GM12865 (cell line): ENCODE data around the gene FBLIM1.

Experiments
- DNase-seq: peaks from one replicate; pipeline ENCODE4 v3.0.0; 2010; ENCODE audit warnings: low read depth
- H3K4me3 ChIP-seq: 2 replicates; pipeline ENCODE4 v1.5.1; 2011; ENCODE audit warnings: mild to moderate bottlenecking, low read depth, low read length, control low read depth
- TF ChIP-seq, protein P1 (sequence below): IDR thresholded peaks from 2 replicates; pipeline ENCODE4 v1.5.1; 2011; ENCODE audit warnings: low read length, control low read depth, low read depth, inconsistent platforms; ENCODE audit not compliant: insufficient read depth; ENCODE audit errors: missing control alignments

Gene FBLIM1

DNA sequence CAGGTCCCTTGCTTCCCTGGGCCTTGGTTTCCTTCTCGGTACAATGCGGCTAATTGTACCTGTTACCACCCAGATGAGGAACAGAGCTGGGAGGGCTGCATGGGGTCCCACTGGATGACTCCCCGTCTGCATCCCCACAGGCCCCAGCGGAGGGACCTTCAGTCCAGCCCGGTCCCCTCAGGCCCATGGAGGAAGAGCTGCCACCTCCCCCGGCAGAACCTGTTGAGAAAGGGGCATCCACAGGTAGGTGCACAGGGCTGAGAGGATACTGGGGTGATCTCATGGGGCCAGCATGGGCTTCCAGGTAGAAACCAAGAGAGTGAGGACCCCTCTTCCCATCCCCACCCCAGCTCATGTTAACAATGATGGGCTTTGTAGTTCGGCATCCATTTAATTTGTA, 9.8 kb downstream of the FBLIM1 start:
- H3K4me3 ChIP-seq = no peak overlapping the region
- TF ChIP-seq, protein P1, sequence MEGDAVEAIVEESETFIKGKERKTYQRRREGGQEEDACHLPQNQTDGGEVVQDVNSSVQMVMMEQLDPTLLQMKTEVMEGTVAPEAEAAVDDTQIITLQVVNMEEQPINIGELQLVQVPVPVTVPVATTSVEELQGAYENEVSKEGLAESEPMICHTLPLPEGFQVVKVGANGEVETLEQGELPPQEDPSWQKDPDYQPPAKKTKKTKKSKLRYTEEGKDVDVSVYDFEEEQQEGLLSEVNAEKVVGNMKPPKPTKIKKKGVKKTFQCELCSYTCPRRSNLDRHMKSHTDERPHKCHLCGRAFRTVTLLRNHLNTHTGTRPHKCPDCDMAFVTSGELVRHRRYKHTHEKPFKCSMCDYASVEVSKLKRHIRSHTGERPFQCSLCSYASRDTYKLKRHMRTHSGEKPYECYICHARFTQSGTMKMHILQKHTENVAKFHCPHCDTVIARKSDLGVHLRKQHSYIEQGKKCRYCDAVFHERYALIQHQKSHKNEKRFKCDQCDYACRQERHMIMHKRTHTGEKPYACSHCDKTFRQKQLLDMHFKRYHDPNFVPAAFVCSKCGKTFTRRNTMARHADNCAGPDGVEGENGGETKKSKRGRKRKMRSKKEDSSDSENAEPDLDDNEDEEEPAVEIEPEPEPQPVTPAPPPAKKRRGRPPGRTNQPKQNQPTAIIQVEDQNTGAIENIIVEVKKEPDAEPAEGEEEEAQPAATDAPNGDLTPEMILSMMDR = no peak
- no peak for DNase-seq

DNA sequence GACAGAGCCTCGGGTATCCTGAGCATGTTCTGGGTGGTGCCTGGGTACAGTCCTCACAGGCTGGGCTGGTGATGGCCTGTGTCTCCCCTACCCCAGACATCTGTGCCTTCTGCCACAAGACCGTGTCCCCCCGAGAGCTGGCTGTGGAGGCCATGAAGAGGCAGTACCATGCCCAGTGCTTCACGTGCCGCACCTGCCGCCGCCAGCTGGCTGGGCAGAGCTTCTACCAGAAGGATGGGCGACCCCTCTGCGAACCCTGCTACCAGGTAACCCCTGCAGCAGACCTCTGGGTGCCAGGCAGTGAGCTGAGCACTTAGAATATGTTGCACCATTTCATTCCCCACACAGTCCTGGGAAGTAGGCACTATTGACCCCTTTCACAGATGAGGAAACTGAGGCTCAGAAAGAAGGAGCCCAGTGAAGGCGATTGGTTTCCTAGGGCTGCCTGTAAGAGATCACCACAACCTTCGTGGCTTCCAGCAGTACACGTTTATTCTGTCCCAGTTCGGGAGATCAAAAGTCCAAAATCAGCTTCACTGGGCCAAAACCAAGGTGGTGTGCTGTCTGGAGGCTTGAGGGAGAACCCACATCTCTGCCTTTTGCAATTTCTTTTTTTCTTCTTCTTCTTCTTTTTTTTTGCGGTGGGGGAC, 11.8 kb downstream of the FBLIM1 start:
- H3K4me3 ChIP-seq = no peak overlapping the region
- no peak for DNase-seq
- TF ChIP-seq, protein P1 = no peak

DNA sequence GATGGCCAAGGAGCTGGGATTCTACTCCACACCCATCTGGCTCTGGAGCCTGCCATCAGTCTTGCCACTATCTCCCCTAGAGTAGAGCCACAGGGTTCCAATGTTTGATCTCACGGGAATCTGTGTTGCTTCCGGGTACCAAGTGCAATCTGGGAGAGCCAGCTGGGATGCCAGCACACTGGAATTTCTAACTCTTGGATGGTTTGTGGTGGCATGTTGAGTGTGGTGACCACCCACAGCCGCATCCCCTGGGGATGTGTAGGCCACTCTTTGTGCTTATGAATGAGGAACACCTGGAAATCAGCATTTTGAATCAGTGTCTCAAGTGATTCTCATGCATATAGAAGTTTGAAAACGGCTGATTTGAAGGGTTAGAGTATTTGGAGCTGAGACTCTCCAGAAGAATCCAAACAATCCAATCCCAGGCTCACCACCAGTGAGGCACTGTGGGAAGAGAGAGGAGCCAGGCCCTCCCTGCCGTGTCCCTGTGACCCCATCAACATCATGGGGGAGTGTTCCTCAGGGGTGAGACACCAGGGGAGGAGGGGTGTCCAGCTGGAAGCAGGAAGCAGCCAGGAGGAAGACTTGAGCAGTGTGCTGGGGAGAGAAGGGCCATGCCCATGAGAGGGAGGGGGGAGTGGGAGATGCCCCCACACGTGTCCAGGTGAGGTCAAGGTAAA, 13.4 kb downstream of the FBLIM1 start:
- TF ChIP-seq, protein P1 = no peak
- no peak for DNase-seq
- no peak overlapping the region for H3K4me3 ChIP-seq

DNA sequence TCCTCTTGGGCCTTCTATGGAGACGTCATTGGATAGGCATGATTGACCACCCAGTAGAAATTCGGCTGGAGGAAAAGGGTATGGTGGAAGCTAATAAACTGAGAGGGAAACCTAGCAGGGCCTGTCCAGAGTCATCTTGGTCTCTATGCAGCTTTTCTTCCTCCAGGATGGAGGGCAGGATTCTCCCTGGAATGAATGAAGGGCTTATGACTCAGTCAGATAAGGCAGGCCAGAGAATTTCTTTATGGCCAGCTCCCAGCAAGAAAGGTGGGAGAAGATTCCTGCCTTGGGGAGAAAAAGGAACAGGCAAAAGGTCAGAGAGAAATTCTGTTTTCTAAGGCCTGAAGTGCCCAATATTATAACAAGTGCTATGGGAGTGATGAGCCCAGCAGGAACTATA, 17.1 kb downstream of the FBLIM1 start:
- H3K4me3 ChIP-seq = no peak overlapping the region
- no peak for DNase-seq
- TF ChIP-seq, protein P1 = no peak

DNA sequence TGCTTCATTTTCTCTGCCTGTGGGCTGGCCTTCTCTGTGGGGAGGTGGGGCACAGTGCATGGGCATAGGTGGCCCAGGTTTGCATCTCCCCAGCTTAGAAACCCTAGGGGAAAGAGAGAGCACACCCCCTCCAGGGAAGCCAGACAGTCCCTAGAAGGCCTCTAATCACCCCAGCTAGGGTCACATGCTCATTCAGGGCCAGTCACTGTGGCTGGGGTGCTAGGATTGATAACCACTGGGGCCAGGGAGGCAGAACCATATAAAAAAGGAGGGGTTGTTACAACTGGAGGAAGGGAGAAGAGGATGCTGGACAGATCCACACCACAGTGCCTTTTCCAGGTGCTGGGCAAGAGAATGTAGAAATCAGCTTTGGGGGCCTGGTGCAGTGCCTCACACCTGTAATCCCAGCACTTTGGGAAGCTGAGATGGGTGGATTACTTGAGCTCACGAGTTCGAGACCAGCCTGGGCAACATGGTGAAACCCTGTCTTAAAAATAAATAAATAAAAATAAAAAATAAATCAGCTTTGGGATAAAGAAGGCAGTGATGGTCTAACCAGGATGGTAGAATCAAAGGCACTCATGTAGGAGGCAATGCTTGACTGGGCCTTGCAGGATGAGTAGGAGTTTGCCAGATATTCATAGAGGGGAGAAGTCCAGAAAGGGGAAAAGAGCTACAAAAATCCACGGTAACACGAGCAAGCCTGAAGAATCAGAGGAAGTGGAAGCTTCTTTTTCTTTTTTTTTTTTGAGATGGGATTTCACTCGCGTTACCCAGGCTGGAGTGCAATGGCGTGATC, 19.5 kb downstream of the FBLIM1 start:
- TF ChIP-seq, protein P1 = no peak
- no peak for DNase-seq
- no peak overlapping the region for H3K4me3 ChIP-seq

DNA sequence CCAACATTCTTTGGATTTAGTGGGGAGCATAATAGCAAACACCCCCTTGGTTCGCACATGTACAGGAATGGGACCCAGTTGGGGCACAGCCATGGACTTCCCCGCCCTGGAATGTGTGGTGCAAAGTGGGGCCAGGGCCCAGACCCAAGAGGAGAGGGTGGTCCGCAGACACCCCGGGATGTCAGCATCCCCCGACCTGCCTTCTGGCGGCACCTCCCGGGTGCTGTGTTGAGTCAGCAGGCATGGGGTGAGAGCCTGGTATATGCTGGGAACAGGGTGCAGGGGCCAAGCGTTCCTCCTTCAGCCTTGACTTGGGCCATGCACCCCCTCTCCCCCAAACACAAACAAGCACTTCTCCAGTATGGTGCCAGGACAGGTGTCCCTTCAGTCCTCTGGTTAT, 27.1 kb downstream of the FBLIM1 start:
- no peak overlapping the region for H3K4me3 ChIP-seq
- TF ChIP-seq, protein P1 = no peak
- no peak for DNase-seq
